ENCODE measurements around the gene CTCFL.

GRCh38 chr20:57568088-57568896 is 43.4 kb upstream of the CTCFL start:
- TF ChIP-seq EZH2 (IDR thresholded peaks at IDR 0.05; ENCODE audit: low read length, missing control alignments) (no peak), CTCF (conservative IDR thresholded peaks at IDR 0.05 in 1 of 2, IDR thresholded peaks at IDR 0.05 in 1 of 2; ENCODE audit: low read depth in 1 of 2, low read length in 2 of 2) (no peak)

Data from fibroblast of lung (primary cell).